ENCODE data around the gene SNCG.

The SNCG gene

DNA sequence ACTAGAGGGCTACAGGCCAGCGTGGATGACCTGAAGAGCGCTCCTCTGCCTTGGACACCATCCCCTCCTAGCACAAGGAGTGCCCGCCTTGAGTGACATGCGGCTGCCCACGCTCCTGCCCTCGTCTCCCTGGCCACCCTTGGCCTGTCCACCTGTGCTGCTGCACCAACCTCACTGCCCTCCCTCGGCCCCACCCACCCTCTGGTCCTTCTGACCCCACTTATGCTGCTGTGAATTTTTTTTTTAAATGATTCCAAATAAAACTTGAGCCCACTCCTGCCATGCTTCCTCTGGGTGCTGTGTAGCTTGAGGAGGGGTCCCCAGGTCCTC is 4.5 kb downstream of the SNCG start:
- no peak overlapping the region for H3K4me3 ChIP-seq (ENCODE audit: low read depth, low read length)
- TF ChIP-seq, protein P1, sequence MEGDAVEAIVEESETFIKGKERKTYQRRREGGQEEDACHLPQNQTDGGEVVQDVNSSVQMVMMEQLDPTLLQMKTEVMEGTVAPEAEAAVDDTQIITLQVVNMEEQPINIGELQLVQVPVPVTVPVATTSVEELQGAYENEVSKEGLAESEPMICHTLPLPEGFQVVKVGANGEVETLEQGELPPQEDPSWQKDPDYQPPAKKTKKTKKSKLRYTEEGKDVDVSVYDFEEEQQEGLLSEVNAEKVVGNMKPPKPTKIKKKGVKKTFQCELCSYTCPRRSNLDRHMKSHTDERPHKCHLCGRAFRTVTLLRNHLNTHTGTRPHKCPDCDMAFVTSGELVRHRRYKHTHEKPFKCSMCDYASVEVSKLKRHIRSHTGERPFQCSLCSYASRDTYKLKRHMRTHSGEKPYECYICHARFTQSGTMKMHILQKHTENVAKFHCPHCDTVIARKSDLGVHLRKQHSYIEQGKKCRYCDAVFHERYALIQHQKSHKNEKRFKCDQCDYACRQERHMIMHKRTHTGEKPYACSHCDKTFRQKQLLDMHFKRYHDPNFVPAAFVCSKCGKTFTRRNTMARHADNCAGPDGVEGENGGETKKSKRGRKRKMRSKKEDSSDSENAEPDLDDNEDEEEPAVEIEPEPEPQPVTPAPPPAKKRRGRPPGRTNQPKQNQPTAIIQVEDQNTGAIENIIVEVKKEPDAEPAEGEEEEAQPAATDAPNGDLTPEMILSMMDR (IDR thresholded peaks at IDR 0.05; ENCODE audit: borderline replicate concordance, insufficient read depth, low read depth, low read length) = no peak

DNA sequence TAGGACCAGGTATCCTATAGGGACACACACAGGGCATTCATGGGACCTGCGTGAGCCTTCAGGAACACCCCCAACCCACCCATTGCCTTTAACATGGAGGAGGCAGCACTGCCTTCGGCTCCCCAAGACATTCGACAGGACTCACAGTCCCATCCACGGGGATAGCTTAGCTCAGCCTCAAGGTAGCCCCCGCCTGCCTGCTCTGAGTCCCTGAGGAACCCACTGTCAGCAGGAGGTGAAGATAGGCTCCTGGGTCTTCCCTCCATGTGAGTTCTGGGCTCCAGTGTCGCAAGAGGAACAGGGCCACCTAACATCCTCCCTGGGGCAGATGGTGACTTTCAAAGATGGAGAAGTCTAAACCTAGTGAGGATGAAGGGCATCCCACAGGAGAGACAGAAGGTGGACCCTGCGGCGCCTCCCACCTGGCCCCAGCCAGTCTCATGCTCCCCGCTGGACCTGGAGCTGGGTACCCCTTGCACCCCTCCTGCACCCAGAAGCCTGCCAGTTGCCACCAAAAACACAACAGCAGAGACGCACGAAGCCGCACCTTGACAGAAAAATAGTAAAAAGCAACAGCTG is 5.0 kb downstream of the SNCG start:
- TF ChIP-seq, protein P1 (IDR thresholded peaks at IDR 0.05; ENCODE audit: borderline replicate concordance, insufficient read depth, low read depth, low read length) = no peak
- no peak overlapping the region for H3K4me3 ChIP-seq (ENCODE audit: low read depth, low read length)

DNA sequence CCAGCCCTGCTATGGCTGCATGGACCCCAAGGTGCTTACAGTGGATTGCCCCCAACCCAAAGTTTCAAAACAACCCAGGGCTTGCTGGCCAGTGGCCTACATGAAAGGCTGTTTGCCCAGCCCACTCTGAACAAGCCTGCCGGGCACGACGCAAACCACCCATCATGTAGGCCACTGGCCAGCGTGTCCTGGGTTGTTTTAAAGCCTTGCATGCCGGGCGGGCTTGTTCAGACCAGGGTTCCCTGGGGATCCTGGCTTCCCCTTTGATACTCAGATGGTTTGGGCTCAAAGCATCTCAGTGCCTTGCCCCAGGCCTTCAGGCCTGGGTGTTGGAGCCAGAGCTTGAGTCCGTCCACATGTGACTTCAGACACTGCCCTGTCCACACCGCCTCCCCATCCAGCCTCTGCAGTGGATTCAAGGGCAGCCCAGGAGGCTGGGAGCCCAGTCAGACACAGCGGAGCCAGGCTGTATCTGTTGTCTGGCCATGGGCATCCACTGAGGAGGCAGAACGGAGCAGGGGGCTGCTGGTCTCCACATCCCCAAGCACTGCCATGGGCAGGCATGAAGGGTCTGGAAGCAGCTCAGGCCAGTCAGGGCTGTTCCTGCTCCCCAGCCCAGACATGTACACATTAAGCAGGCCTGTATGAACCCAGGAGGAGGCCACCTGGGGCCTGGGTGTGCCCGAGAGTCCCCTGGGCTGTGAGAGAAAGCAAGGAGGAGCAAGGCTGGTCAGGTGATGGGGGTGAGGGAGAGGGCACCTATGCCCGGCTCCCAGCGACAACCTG is 5.9 kb downstream of the SNCG start:
- TF ChIP-seq, protein P1 (IDR thresholded peaks at IDR 0.05; ENCODE audit: borderline replicate concordance, insufficient read depth, low read depth, low read length) = no peak
- H3K4me3 ChIP-seq (ENCODE audit: low read depth, low read length) = no peak overlapping the region

DNA sequence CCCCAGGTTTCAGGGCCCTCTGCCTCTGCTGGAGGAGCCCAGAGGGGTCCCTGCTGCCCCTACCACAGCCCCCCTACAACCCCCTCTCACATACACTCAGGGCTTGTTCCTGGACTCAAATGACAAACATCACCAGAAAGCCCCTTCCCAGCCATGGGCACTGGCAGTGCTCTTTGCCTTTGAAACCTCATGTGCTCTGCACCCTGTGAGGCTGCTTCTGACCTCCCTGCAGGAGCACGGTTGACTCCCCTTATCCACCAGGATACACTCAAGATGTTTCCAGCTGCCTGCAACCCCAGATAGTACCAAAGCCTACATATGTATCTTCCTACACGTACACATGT is 6.4 kb downstream of the SNCG start:
- no peak overlapping the region for H3K4me3 ChIP-seq (ENCODE audit: low read depth, low read length)
- TF ChIP-seq, protein P1 (IDR thresholded peaks at IDR 0.05; ENCODE audit: borderline replicate concordance, insufficient read depth, low read depth, low read length) = no peak

DNA sequence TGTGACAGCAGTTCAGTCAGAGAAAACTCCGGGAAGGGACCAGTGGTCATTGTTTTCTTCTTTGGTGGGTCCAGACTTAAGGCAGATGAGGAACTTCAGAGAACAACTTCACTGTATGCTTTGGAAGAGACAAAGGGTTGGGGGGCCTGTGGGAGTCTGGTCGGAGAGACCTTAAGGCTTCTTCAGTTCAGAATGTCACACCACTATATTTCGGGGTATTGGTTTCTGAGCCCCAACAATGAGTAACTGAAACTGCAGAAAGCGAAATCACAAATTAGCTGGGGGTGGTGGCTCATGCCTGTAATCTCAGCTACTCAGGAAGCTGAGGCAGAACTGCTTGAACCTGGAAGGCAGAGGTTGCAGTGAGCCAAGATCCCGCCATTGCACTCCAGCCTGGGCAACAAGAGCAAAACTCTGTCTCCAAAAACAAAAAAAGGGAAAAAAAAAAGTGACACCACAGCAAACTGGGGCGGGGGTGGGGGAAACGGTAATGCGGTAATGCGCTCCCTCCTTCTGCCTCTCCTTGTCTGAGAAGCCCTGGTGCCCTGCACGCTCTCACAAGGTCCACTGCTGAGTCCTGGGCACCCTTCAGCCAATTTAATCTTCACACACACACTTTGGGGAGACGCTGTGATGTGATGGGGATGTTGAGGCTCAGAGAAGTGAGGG is 7.7 kb downstream of the SNCG start:
- H3K4me3 ChIP-seq (ENCODE audit: low read depth, low read length) = no peak overlapping the region
- TF ChIP-seq, protein P1 (IDR thresholded peaks at IDR 0.05; ENCODE audit: borderline replicate concordance, insufficient read depth, low read depth, low read length) = no peak

DNA sequence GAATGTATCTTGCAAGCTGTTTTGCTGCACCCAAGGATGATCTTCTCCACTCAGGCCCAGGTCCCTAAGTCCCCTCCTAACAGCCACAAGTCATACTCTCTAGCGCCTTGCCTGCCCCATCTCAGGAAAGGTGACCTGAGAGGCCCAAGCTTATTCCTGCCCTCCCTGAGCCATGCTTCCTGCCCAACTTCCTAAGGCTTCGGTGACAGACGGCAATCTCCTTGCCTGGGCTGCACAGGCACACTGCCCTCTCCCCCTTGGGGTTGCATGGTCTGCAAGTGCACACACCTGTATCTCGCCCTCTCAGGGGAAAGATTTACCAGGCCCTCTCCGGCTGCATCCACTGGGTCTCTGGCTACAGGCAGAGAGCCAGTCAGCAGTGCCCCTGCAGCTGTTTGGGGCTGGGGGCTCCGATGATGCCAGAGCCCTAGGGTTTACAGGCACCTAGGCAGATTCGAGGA is 9.1 kb downstream of the SNCG start:
- TF ChIP-seq, protein P1 (IDR thresholded peaks at IDR 0.05; ENCODE audit: borderline replicate concordance, insufficient read depth, low read depth, low read length) = no peak
- no peak overlapping the region for H3K4me3 ChIP-seq (ENCODE audit: low read depth, low read length)
